Measurements from ENCODE around the gene CEP128. TPM values are rescaled to one million over a fixed set of nuclear protein-coding genes. Genes with fewer than 3 reads are reported as not detected.
"Not testable (repeated sequence)": the region's sequence is repeated elsewhere in the genome, so short reads cannot be mapped to it uniquely, and the experiment has no call there.

CEP128 gene
- polyA plus RNA-seq, 1 donor (not counting 4 experiments of a cell fraction or from before 2014, with no cell fraction given): 2.6 TPM

DNA sequence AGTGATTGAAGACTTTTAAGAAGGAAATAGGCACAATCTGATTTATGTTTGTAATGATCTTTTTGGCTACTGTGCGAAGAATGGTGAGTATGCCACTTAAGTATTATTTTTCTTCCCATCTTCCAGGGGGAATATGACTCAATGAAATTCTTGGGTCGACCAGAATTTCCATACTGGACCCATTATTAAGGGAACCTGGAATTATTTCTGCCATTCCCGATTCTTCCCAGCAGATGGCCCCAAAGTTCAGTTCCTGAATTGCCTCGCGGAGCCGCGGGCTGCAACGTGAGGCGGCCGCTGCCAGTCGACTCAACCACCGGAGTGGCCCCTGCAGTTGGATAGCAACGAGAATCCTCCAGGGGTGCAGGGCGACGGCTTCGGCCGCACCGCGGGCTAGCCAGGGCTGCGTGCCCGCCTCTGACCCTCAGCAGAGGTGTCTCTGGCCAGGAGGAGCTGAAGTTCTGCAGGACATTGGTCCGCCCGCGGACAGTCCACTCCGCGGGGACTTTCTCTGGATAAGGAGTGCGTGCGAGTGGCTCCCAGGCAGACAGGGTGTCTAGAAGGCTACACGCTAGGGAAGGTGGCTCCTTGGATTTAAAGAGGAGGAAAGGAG lies 13.3 kb upstream of the CEP128 start:
- no peaks in the 10 kb centered on the region for H3K36me3 ChIP-seq (ENCODE audit: control insufficient read depth in 2 of 2, extremely low read depth in 1 of 2, insufficient read depth in 2 of 2, low read length in 2 of 2)
- peak overlapping the region; percentile 39 to 74 (median 71) for H3K4me3 ChIP-seq (ENCODE audit: control insufficient read depth in 2 of 3, extremely low read depth in 1 of 3, insufficient read depth in 2 of 3, low read depth in 1 of 3, low read length in 3 of 3)
- peak overlapping the region; percentile 52 for H3K9ac ChIP-seq (ENCODE audit: control insufficient read depth, extremely low read depth, insufficient read depth, low read length)
- no peaks in the 10 kb centered on the region for H3K9me3 ChIP-seq (ENCODE audit: control insufficient read depth, low read depth, low read length)
- no peak for DNase-seq (ENCODE audit: low read depth, low spot score)
- H3K27me3 ChIP-seq (ENCODE audit: control insufficient read depth, extremely low read depth, insufficient read depth, low read length): peaks cover 8% of the 10 kb centered on the region
- H3K4me1 ChIP-seq (ENCODE audit: control insufficient read depth, extremely low read depth, insufficient read depth, low read length): peaks cover 3% of the 10 kb centered on the region
- dilution Hi-C loops (cut with MboI; ENCODE audit: extremely low pct_ligation_motif_present, low sequenced_read_pairs): no loop called here
- no peaks in the 10 kb centered on the region for H3K79me2 ChIP-seq (ENCODE audit: control insufficient read depth, insufficient read depth, low read length)
- H2AFZ ChIP-seq (ENCODE audit: control insufficient read depth, low read length): peak overlapping the region; percentile 89
- FAIRE-seq: peak; percentile 67
- peak overlapping the region; percentile 95 for H3K4me2 ChIP-seq (ENCODE audit: control insufficient read depth, extremely low read depth, insufficient read depth, low read depth, low read length)
- H3K9me1 ChIP-seq (ENCODE audit: control insufficient read depth, extremely low read depth, insufficient read depth, low read length): no peaks in the 10 kb centered on the region
- H3K27ac ChIP-seq (ENCODE audit: control insufficient read depth, insufficient read depth, low read length): no peak overlapping the region
- H4K20me1 ChIP-seq (ENCODE audit: control insufficient read depth, extremely low read depth, insufficient read depth, low read length): no peaks in the 10 kb centered on the region
- TF ChIP-seq EZH2 (IDR thresholded peaks at IDR 0.05; ENCODE audit: low read length): no peak
- TF ChIP-seq, protein P1, sequence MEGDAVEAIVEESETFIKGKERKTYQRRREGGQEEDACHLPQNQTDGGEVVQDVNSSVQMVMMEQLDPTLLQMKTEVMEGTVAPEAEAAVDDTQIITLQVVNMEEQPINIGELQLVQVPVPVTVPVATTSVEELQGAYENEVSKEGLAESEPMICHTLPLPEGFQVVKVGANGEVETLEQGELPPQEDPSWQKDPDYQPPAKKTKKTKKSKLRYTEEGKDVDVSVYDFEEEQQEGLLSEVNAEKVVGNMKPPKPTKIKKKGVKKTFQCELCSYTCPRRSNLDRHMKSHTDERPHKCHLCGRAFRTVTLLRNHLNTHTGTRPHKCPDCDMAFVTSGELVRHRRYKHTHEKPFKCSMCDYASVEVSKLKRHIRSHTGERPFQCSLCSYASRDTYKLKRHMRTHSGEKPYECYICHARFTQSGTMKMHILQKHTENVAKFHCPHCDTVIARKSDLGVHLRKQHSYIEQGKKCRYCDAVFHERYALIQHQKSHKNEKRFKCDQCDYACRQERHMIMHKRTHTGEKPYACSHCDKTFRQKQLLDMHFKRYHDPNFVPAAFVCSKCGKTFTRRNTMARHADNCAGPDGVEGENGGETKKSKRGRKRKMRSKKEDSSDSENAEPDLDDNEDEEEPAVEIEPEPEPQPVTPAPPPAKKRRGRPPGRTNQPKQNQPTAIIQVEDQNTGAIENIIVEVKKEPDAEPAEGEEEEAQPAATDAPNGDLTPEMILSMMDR (optimal IDR thresholded peaks at IDR 0.05 in 1 of 3, IDR thresholded peaks at IDR 0.05 in 1 of 3, conservative IDR thresholded peaks at IDR 0.05 in 1 of 3; ENCODE audit: extremely low read depth in 1 of 3, insufficient read depth in 2 of 3, low read length in 3 of 3): peak; percentile 68 to 81 (median 71)

DNA sequence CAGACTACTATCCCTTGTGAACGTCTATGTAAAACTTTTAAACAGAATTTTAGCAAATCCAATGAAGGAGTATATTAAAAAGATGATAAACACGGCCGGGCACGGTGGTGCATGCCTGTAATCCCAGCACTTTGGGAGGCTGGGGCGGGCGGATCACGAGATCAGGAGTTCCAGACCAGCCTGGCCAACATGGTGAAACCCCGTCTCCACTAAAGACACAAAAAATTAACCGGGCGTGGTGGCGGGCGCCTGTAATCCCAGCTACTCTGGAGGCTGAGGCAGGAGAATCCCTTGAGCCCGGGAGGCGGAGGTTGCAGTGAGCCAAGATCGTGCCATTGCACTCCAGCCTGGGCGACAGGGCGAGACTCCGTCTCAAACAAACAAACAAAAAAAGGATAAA lies 11.7 kb upstream of the CEP128 start:
- H3K4me3 ChIP-seq (ENCODE audit: control insufficient read depth in 2 of 3, extremely low read depth in 1 of 3, insufficient read depth in 2 of 3, low read depth in 1 of 3, low read length in 3 of 3); H3K27me3 ChIP-seq (ENCODE audit: control insufficient read depth, extremely low read depth, insufficient read depth, low read length); H3K79me2 ChIP-seq (ENCODE audit: control insufficient read depth, insufficient read depth, low read length); H3K9me1 ChIP-seq (ENCODE audit: control insufficient read depth, extremely low read depth, insufficient read depth, low read length); H2AFZ ChIP-seq (ENCODE audit: control insufficient read depth, low read length); dilution Hi-C loops (cut with MboI; ENCODE audit: extremely low pct_ligation_motif_present, low sequenced_read_pairs); H4K20me1 ChIP-seq (ENCODE audit: control insufficient read depth, extremely low read depth, insufficient read depth, low read length); H3K9ac ChIP-seq (ENCODE audit: control insufficient read depth, extremely low read depth, insufficient read depth, low read length); DNase-seq (ENCODE audit: low read depth, low spot score); H3K4me2 ChIP-seq (ENCODE audit: control insufficient read depth, extremely low read depth, insufficient read depth, low read depth, low read length); FAIRE-seq; H3K27ac ChIP-seq (ENCODE audit: control insufficient read depth, insufficient read depth, low read length); H3K4me1 ChIP-seq (ENCODE audit: control insufficient read depth, extremely low read depth, insufficient read depth, low read length); H3K36me3 ChIP-seq (ENCODE audit: control insufficient read depth in 2 of 2, extremely low read depth in 1 of 2, insufficient read depth in 2 of 2, low read length in 2 of 2); H3K9me3 ChIP-seq (ENCODE audit: control insufficient read depth, low read depth, low read length): not testable (repeated sequence)

DNA sequence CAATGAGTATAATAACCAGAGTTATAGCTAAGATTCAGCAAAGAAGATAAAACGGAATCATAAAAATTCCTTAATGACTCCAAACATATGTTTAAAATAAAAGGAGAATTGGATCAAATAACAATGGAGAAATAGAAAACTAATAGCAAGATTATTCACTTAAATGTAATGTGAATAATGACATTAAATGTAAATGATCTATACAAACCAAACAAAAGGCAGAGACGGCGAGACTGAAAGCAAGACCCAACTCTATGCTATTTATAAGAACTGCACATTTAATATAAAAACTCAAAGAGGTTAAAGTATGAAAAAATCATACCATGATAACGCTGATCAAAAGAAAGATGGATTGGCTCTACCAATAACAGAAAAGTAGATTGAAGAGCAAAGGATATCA lies 10.0 kb upstream of the CEP128 start:
- Histone ChIP-seq H4K20me1 (ENCODE audit: control insufficient read depth, extremely low read depth, insufficient read depth, low read length) (no peaks in the 10 kb centered on the region), H3K27ac (ENCODE audit: control insufficient read depth, insufficient read depth, low read length) (no peak overlapping the region), H3K4me3 (ENCODE audit: control insufficient read depth in 2 of 3, extremely low read depth in 1 of 3, insufficient read depth in 2 of 3, low read depth in 1 of 3, low read length in 3 of 3) (no peak overlapping the region), H3K9ac (ENCODE audit: control insufficient read depth, extremely low read depth, insufficient read depth, low read length) (no peak overlapping the region), H3K9me3 (ENCODE audit: control insufficient read depth, low read depth, low read length) (no peaks in the 10 kb centered on the region), H2AFZ (ENCODE audit: control insufficient read depth, low read length) (no peak overlapping the region), H3K4me2 (ENCODE audit: control insufficient read depth, extremely low read depth, insufficient read depth, low read depth, low read length) (no peak overlapping the region), H3K27me3 (ENCODE audit: control insufficient read depth, extremely low read depth, insufficient read depth, low read length) (peaks cover 8% of the 10 kb centered on the region), H3K9me1 (ENCODE audit: control insufficient read depth, extremely low read depth, insufficient read depth, low read length) (no peaks in the 10 kb centered on the region), H3K79me2 (ENCODE audit: control insufficient read depth, insufficient read depth, low read length) (no peaks in the 10 kb centered on the region), H3K36me3 (ENCODE audit: control insufficient read depth in 2 of 2, extremely low read depth in 1 of 2, insufficient read depth in 2 of 2, low read length in 2 of 2) (no peaks in the 10 kb centered on the region), H3K4me1 (ENCODE audit: control insufficient read depth, extremely low read depth, insufficient read depth, low read length) (peaks cover 10% of the 10 kb centered on the region)
- dilution Hi-C loops (cut with MboI; ENCODE audit: extremely low pct_ligation_motif_present, low sequenced_read_pairs): no loop called here
- no peak for DNase-seq (ENCODE audit: low read depth, low spot score)
- TF ChIP-seq, protein P1 (optimal IDR thresholded peaks at IDR 0.05 in 1 of 3, IDR thresholded peaks at IDR 0.05 in 1 of 3, conservative IDR thresholded peaks at IDR 0.05 in 1 of 3; ENCODE audit: extremely low read depth in 1 of 3, insufficient read depth in 2 of 3, low read length in 3 of 3): no peak
- no peak for TF ChIP-seq EZH2 (IDR thresholded peaks at IDR 0.05; ENCODE audit: low read length)
- FAIRE-seq: no peak
